ENCODE results near the gene YARS2. TPM values are rescaled to one million over a fixed set of nuclear protein-coding genes. Genes with fewer than 3 reads are reported as not detected.

The YARS2 gene
- total RNA-seq, 1 donor from 2014 or later: 23.6 TPM

DNA sequence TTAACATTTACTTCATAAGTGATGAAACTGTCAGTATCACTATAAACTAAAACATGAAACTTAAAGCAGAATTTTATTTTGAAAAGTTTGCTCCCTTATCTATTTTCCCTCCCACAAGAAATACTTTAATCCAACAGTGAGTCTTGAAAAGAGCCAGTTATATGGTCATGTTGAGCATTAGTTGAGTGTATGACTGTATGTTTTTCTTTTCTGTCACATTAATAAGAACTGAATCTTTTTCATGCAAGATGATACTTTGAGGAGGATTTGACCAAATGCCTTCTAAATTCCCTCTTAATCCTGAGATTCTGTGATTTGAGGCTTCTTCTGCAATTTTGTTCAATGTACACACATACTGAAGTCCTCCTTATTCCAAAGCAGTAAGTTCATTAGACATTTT is 33.7 kb upstream of the YARS2 start:
- no peak for DNase-seq (ENCODE audit: extremely low spot score, unreplicated experiment)
- peaks cover 33% of the 10 kb centered on the region for H3K36me3 Mint-ChIP-seq
- TF ChIP-seq, protein P1, sequence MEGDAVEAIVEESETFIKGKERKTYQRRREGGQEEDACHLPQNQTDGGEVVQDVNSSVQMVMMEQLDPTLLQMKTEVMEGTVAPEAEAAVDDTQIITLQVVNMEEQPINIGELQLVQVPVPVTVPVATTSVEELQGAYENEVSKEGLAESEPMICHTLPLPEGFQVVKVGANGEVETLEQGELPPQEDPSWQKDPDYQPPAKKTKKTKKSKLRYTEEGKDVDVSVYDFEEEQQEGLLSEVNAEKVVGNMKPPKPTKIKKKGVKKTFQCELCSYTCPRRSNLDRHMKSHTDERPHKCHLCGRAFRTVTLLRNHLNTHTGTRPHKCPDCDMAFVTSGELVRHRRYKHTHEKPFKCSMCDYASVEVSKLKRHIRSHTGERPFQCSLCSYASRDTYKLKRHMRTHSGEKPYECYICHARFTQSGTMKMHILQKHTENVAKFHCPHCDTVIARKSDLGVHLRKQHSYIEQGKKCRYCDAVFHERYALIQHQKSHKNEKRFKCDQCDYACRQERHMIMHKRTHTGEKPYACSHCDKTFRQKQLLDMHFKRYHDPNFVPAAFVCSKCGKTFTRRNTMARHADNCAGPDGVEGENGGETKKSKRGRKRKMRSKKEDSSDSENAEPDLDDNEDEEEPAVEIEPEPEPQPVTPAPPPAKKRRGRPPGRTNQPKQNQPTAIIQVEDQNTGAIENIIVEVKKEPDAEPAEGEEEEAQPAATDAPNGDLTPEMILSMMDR (conservative IDR thresholded peaks at IDR 0.05): no peak
- no peaks in the 10 kb centered on the region for H3K4me1 Mint-ChIP-seq (ENCODE audit: unreplicated experiment)
- no peak overlapping the region for H3K27ac Mint-ChIP-seq
- H3K9me3 Mint-ChIP-seq: no peaks in the 10 kb centered on the region
- H3K27me3 Mint-ChIP-seq: no peaks in the 10 kb centered on the region
- H3K4me3 Mint-ChIP-seq: no peak overlapping the region

GRCh38 chr12:32788405-32788804 is 32.7 kb upstream of the YARS2 start:
- H3K9me3 Mint-ChIP-seq: no peaks in the 10 kb centered on the region
- H3K4me3 Mint-ChIP-seq: no peak overlapping the region
- peaks cover 29% of the 10 kb centered on the region for H3K36me3 Mint-ChIP-seq
- H3K4me1 Mint-ChIP-seq (ENCODE audit: unreplicated experiment): no peaks in the 10 kb centered on the region
- H3K27ac Mint-ChIP-seq: no peak overlapping the region
- H3K27me3 Mint-ChIP-seq: no peaks in the 10 kb centered on the region
- no peak for DNase-seq (ENCODE audit: extremely low spot score, unreplicated experiment)
- TF ChIP-seq, protein P1 (conservative IDR thresholded peaks at IDR 0.05): no peak

DNA sequence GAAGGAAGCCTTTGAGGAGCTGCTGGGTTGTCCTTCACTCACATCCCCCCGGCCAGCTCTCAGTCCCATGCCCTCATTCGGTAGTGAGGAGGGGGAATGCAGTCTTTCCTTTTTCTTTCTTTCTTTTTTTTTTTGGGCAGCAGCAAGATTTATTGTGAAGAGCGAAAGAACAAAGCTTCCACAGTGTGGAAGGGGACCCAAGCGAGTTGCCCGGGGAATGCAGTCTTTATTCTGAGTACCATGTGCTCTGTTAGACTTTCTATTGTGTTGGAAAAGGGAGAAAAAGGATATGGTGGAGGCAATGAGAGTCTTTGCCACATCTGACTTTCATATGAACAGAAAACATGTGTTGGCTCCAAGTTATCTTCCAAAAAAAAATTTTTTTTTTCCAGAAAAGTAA is 29.9 kb upstream of the YARS2 start:
- H3K27me3 Mint-ChIP-seq: no peaks in the 10 kb centered on the region
- no peak overlapping the region for H3K27ac Mint-ChIP-seq
- H3K36me3 Mint-ChIP-seq: peaks cover 20% of the 10 kb centered on the region
- no peak overlapping the region for H3K4me3 Mint-ChIP-seq
- H3K9me3 Mint-ChIP-seq: no peaks in the 10 kb centered on the region
- no peak for DNase-seq (ENCODE audit: extremely low spot score, unreplicated experiment)
- H3K4me1 Mint-ChIP-seq (ENCODE audit: unreplicated experiment): no peaks in the 10 kb centered on the region
- TF ChIP-seq, protein P1 (conservative IDR thresholded peaks at IDR 0.05): no peak

DNA sequence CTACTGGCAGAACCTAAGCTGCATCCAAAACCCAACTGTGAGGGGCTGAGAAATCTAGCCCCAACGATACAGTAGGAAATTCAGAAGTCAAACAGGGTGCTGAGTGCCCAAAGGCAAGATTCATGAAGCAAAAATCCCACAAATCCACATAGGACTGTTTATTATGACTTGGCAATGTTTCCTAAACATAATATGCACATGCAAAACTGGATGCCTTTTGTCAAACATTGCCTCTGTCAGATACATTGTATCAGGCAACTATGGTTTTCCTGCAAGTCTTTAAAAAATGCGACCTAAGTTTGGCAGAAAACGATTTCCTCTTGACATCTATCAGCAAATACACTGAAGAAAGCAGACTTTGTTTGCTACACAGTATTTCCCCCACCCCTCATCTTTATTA is 27.3 kb upstream of the YARS2 start:
- peaks cover 8% of the 10 kb centered on the region for H3K36me3 Mint-ChIP-seq
- DNase-seq (ENCODE audit: extremely low spot score, unreplicated experiment): no peak
- TF ChIP-seq, protein P1 (conservative IDR thresholded peaks at IDR 0.05): no peak
- H3K27me3 Mint-ChIP-seq: peaks cover 4% of the 10 kb centered on the region
- H3K4me1 Mint-ChIP-seq (ENCODE audit: unreplicated experiment): no peaks in the 10 kb centered on the region
- H3K4me3 Mint-ChIP-seq: no peak overlapping the region
- H3K27ac Mint-ChIP-seq: no peak overlapping the region
- H3K9me3 Mint-ChIP-seq: no peaks in the 10 kb centered on the region

- Mint-ChIP-seq H3K27me3 (peaks cover 4% of the 10 kb centered on the region), H3K36me3 (no peaks in the 10 kb centered on the region), H3K9me3 (no peaks in the 10 kb centered on the region), H3K27ac (no peak overlapping the region), H3K4me1 (ENCODE audit: unreplicated experiment) (no peaks in the 10 kb centered on the region), H3K4me3 (no peak overlapping the region)
- no peak for DNase-seq (ENCODE audit: extremely low spot score, unreplicated experiment)
- TF ChIP-seq, protein P1 (conservative IDR thresholded peaks at IDR 0.05): no peak
Measured at GRCh38 chr12:32780071-32780470, 24.4 kb upstream of the YARS2 start.

DNA sequence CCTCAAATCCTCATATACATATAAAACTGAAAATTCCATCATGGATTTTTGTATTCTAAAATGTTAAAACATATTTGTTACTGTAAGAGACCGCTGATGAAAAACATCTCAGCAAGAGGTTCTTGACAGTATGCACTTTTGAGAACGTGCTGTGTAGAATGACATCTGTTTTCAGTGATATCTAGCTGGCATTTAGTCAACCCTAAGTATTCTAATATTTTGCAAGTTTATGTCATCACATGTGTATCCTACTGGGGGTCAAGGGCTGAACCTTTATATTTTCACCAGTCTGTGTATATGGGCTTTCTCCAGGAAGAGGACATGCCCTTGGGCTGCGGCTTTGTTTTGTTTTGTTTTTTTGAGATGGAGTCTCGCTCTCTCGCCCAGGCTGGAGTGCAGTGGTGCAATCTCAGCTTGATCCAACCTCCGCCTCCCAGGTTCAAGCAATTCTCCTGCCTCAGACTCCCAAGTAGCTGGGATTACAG is 22.0 kb upstream of the YARS2 start:
- no peaks in the 10 kb centered on the region for H3K9me3 Mint-ChIP-seq

More for the DNA sequence above, 22.0 kb upstream of the YARS2 start:
- peaks cover 7% of the 10 kb centered on the region for H3K27me3 Mint-ChIP-seq
- no peaks in the 10 kb centered on the region for H3K4me1 Mint-ChIP-seq (ENCODE audit: unreplicated experiment)
- no peak overlapping the region for H3K4me3 Mint-ChIP-seq
- H3K36me3 Mint-ChIP-seq: no peaks in the 10 kb centered on the region
- no peak for DNase-seq (ENCODE audit: extremely low spot score, unreplicated experiment)
- TF ChIP-seq, protein P1 (conservative IDR thresholded peaks at IDR 0.05): no peak
- no peak overlapping the region for H3K27ac Mint-ChIP-seq
